ENCODE results near the gene FHOD3. TPM values are rescaled to one million over a fixed set of nuclear protein-coding genes. Genes with fewer than 3 reads are reported as not detected.

The FHOD3 gene
- total RNA-seq, 1 donor: not detected

DNA sequence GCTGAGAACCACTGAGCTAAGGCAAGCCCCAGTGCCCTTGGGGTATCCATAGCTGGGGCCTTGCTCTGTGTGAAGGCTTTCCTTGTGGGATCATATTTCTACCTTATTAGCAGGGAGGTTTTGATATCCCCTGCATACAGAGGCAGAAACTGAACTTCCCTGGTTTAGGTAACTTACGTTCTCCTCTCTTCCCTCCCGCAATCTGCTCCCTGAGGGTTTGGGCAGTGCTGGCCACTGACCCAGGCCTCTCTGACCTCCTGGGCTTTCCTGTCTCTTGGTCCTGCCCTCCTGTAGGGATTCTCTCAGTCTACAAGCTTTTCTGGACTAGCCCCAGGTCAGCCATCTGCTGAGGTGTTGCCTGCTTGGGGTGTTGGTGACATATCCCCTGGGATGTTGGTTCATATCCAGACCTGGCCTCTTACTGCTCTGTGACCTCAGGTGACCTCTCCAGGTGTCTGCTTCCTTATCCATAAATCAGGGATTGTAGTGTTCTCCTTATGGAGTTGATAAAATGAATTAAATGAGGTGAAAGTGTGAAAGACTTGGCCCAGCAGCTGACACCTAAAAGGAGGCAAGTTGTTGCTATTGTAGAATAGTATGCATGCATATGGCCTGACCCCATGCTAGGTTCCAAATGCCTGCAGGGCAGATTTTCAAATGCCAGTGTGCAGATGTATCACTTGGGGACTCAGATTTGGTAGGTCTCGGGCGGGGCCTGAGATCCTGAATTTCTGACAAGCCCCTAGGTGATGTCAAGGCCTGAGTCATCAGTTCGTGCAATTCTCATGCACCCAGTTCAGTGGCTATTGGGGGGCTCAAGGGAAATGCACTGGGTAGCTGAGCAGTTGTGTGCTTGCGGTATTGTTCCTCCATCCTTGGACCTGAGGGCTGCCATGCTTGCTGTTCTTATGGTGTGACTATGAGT, 106.6 kb downstream of the FHOD3 start:
- DNase-seq (ENCODE audit: low read depth in 2 of 3, low spot score in 2 of 3): no peak

DNA sequence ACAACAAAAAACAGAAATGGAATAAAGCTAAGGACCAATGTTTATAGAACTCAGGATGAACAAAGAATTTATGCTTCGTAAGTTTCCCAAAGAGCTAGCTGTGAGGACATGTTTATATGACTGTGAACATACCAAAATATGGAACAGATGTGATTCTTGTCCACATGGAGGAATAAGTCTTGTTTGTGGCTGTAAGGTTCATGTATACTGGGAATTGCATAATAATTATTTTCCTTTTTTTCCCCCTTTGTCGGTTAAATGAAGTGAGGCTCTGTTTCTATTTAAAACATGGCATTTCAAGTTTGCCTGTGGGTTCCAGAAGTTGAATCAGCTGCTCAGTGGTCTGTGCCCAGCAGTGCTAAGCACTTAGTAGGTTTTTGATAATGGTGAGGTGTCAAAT, 108.1 kb downstream of the FHOD3 start:
- no peak for DNase-seq (ENCODE audit: low read depth in 2 of 3, low spot score in 2 of 3)

DNA sequence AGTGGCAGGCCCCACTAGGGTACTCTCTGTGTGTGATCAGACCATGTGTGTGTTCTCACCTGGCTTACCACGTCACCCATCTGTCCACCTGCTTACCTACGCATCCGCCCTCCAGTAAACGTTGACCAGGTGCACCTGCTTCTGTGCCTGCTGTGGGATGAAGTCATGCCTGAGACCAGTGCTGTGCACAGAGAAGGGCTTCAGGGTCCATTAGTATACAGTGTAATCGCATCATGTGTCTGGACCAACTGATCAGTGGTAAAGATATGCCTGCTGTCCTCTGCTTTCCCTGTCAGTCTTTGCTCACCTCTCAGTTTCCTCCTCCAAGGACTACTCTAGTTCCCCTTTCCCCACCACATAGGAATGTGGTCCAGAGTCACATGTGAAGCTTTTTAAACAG, 109.3 kb downstream of the FHOD3 start:
- DNase-seq (ENCODE audit: low read depth in 2 of 3, low spot score in 2 of 3): no peak

DNA sequence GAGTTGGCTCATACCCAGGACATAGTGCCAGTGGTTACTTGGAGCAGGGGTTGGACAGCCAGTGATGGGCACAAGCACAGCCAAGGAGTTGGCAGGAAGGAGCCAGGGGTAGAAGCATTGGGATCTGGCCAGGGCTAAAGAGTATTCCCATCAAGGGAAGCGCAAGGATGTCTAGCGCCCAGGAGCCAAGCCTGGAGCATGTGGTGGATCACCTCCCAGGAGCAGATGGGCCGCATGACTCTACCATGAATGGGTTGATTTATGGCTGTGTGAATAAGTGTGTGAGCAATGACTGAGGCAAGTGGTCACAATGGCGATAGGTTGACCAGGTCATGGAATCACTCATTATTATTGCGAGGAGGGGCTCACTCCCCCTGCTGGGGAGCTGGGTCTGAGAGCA, 111.1 kb downstream of the FHOD3 start:
- no peak for DNase-seq (ENCODE audit: low read depth in 2 of 3, low spot score in 2 of 3)

DNA sequence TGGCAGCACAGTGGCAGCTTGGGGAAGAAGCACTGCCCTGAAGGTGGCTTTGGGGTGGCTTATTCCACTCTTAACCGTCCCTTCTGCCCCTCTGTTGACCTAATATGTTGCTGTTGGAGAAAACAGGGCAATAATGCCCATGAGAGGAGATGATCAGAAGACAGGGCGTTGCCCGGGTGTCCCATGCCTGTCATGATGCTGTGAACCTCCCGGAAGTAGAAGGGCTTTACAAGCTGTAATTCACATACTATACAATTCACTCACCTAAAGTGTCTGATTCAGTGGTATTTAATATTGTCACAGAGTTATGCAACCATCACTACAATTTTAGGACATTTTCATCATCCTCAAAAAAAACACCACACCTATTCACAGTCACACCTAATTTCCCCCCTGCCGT, 112.3 kb downstream of the FHOD3 start:
- DNase-seq (ENCODE audit: low read depth in 2 of 3, low spot score in 2 of 3): no peak

DNA sequence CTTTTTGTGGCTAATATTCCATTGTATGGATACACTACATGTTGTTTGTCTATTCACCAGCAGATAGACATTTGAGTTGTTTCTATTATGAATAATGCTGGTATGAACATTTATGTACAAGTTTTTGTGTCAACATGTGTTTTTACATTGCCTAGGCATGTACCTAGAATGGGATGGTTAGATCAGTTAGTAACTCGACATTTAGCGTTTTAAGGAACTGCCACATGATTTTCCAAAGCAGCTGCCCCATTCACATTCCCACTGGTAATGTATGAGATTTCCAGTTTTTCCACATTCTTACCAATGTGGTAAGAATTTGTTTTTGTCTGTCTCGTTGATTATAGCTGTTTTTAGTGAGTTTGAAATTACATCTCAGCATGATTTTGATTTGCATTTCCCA, 112.8 kb downstream of the FHOD3 start:
- no peak for DNase-seq (ENCODE audit: low read depth in 2 of 3, low spot score in 2 of 3)

DNA sequence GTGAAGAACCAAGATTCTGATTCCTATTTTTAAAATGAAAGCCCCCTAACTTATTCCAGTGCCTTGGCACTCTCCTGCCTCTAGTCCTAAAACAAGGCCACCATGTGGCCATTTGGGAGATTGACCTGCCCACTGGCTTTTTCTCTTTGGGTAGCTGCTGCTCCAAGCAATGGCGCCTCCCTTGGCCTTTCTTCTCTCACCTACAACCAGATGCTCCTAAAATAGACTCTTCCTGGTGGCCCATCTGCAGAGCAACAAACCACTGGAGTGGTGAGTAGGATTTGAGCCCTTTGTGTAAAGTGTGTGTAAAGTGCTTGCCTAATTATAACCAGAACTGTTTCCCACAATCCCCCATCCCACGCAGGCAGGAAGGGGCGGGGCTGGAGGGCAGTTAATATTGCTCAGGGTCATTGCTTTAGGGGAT, 114.2 kb downstream of the FHOD3 start:
- peak in 1 of 3 donors; percentile 16 for DNase-seq (ENCODE audit: low read depth in 2 of 3, low spot score in 2 of 3)

DNA sequence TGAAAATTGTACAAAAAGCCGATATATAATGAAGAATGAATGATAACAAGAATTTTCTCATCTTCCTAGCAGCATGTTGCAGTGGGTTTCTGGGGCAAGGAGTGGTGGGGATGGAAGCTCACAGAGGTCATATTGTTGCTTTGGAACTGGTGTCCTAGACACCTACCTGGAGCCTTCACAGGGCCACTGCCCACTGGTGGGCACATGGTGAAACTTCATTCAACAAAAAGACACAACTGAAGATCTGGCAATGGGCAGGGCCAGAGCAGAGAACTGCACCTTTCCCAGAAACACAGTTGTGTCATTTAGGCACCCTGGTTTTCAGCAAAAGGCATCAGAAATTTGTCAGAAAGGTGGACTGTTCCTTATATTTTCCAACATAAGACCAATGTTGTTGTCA, 115.3 kb downstream of the FHOD3 start:
- peak in 1 of 3 donors; percentile 28 for DNase-seq (ENCODE audit: low read depth in 2 of 3, low spot score in 2 of 3)

DNA sequence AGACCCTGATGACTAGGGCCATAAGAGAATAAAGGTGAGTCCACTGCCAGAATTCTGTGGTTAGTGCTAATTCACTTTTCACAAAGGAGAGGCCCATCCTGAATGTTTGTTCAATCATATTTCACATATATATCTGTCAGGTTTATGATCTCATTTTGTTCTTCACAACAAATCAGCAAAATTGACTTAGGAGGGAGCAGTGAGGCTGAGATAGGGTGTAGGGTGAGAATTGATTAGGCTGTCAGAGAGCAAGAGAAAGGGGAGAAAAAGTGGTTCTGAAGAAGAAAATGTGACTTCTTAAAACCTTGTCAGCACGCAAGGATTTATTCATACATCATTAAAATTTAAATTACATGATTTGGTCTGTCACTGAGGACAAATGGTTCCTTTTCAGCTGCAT, 117.7 kb downstream of the FHOD3 start:
- no peak for DNase-seq (ENCODE audit: low read depth in 2 of 3, low spot score in 2 of 3)

DNA sequence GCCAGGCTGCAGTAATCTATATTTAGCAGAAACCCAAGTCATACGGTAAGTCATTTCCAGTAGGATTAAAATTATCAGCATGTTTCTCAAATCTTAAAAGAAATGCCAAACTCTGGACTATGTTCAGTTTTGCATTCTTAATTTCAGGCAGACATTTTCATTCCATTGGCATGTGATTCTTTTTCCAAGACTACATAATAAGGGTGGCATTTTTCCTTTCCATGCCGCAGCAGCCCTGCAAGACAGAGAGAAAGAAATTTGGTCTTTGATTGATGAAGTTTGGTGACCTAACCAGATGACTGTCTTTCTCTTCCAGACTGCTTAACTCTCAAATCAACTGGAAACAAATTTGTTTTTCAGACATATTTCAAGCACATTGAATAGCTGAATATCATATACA, 118.1 kb downstream of the FHOD3 start:
- no peak for DNase-seq (ENCODE audit: low read depth in 2 of 3, low spot score in 2 of 3)

DNA sequence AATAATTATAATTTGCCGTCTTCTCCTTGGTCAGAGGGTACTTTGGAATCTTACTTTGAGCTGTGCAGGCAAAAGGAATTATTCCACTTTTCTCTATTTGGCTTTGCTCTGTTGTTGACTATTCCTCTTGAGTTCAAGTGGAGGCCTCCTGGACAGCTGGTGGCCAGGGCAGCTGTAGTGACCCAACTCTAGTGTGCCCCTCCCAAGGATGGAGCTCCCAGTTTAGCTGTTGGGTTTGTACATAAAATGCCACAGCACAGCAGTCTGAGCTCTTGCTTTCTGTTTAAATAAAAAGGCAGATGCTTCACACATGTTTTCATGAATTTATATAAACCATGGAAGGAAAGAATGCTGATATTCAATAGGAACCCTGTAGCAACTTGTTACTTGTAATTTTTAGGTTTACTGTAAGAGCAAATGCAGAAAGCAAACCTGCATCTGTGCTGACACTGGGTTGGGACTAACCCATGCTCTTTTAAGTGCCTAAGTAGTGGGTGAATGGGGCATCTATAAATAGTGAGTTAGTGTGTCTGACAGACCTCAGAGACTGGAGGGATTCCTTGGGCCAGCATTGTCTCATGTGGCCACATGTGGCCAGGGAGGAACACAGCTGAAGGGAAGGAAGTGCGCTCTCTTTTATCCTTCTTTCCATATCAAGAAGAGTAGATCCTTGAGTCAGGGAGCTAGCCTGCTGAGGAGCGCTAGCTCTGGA, 121.8 kb downstream of the FHOD3 start:
- DNase-seq (ENCODE audit: low read depth in 2 of 3, low spot score in 2 of 3): no peak

DNA sequence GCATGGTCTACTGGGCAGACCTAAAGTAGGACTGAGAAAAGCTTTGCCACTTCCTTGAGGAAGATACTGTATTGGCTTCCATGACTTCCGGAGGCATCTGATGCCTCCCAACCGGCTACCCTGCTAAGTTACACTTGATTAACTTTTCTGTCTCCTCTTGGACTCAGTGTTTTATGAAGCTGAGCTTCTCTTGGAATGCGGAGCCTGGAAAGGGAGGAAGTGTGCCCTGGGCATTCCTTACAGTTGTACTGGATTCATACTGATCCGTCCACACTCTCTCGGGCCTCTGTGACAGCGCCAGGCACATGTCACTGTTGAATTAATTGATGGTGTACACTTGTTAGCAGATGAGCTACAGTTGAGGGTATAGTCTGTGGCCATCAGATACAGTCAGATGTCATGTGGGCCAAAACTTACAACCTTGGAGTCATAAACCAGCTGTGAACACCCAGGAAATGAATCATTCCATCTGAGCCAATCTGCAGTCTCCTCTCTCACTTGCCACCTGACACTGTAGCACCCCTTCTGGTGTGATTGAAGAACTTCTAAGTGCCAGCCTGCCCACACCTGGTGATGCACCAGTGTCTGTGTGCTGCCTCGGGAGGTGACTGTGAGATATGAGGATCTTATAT, 122.5 kb downstream of the FHOD3 start:
- DNase-seq (ENCODE audit: low read depth in 2 of 3, low spot score in 2 of 3): no peak

DNA sequence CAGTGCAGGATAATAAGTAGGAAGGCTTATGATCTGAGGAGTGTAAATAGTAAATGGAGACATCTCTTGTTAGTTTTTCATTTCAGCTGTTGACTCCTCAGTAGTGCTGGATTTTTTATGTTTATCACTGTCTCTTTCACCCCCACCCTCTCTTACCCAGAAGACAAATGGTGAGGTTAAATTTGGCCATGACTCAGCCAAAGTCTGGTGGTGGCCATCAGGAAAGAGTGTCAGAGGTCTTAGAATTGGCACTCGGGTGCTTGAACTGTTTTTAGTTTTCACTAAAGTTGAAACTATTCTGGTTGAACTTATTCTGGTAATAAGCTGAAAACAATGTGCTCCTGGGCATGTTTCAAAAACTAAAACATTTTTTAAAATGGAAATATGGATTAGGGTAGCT, 123.3 kb downstream of the FHOD3 start:
- peak in 1 of 3 donors; percentile 9 for DNase-seq (ENCODE audit: low read depth in 2 of 3, low spot score in 2 of 3)

DNA sequence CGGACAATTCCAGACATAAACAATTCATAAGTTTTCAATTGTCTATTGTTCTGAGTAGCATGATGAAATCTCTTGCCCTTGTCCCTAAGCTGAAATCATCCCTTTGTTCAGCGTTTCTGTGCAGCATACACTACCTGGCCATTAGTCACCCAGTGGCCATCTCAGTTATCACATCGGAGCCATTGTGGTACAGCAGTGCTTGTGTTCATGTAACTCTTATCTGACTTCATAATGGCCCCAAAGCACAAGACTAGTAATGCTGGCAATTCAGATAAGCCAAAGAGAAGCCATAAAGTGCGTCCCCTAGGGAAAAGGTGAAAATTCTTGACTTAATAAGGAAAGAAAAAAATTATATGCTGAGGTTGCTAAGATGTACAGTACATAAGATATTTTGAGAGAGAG, 127.2 kb downstream of the FHOD3 start:
- no peak for DNase-seq (ENCODE audit: low read depth in 2 of 3, low spot score in 2 of 3)

DNA sequence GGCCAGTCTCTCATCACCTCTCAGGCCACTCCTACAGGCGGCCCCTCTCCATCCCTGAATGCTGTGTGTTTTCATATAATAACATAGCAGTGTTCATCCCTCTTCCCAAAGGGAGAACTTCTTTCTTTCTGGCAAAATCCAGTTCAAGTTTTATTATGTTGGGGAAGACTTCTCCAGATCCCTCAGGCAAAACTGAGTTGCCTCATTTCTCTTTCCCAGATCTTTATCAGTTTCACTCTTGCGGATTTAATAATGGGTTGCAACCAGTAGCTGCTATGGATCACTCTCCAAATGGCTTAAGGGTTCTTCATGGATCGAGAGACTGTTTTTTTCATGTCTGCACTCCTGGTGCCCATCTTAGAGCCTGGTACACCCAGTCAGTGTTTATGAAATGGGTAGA, 129.9 kb downstream of the FHOD3 start:
- DNase-seq (ENCODE audit: low read depth in 2 of 3, low spot score in 2 of 3): no peak

DNA sequence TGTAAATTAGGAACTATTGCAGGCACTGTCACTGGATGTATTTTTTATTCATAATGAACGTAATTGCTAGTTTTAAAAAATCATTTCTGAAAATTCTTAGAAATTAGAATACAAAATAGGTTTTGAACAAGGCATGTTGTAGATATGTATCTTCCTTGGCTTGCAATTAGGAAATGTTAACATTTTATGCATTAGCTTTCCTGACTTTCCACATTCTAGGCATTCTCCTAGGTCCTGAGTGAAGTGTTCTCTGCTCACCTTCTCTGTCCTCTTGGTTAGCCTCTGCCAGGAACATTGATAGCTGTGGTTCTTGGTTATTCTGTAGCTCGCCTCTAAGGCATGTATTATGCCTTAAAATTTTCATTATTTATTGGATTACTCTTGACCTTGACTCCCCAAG, 130.3 kb downstream of the FHOD3 start:
- no peak for DNase-seq (ENCODE audit: low read depth in 2 of 3, low spot score in 2 of 3)

DNA sequence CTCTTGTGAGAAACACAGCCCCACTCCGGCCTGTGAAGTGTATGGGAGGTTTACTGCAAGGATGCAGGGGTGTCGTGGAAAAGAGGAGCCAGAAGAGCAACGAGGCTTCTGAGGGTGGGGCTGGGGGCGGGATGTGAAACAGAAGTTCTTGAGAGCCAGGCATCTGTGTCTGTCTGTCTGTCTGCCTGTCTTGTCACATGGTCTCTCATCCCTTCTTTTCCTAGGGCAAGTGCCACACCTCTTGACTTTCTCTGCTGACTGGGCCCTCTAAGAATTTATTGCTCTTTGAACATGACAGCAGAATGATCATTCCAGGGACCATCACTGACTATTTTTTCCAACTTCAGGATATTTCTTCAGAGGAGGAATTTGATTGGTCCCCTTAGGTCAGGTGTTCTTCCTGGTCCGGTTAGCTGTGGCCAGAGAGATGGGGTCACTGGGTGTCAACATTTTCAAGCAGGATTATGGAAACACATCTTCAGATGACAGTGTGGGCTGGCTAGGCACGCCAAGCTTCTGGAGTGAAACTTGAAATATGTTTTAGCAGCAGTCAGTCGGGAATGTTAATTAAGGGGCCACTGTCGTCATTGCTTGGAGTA, 131.0 kb downstream of the FHOD3 start:
- DNase-seq (ENCODE audit: low read depth in 2 of 3, low spot score in 2 of 3): no peak

DNA sequence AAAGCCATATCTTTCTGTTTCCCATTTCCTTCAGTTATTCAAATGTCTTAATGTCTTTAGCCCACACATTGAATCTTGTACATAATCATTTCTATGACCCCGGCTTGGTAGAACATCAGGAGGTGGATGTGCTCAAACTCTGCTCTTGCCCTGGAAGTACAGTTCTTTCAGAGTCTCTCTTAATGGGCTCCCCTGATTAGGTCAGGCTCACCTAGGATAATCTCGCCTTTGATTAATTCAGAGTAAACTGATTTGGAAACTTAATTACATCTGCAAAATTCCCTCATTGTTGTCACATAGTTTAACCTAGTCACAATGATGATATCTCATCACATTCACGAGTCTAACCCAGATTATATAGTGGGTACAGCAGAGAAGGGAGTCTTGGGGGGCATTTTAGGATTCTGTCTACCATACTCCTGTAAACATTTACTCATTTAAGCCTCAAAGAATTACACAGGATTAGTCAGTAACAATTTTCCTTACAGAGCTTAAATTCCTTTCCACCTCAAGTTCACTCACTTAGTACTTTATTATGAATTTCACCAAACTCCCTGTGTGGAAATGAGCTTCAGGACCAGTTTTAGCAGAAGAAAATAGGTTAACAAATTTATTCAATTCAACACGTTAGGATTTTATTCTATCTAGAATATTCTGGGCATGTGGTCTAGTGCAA, 135.5 kb downstream of the FHOD3 start:
- DNase-seq (ENCODE audit: low read depth in 2 of 3, low spot score in 2 of 3): no peak

DNA sequence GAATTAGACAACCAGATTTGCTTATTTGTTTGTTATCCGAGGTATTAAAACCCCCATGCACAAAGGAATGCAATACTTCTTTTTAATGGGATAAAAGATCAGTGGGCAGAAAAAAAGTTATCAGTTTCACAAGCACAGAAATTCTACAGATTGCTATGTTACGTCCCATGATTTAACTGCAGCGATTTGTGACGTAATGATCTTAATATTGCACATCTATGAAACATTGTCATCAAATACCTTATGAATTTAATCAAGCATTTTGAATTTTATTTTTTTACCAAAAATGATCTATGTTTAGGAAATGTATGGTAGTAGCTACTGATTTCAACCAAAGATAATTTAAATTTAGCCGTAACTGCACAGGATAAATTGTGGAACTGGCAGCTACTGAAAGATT, 138.9 kb downstream of the FHOD3 start:
- no peak for DNase-seq (ENCODE audit: low read depth in 2 of 3, low spot score in 2 of 3)

DNA sequence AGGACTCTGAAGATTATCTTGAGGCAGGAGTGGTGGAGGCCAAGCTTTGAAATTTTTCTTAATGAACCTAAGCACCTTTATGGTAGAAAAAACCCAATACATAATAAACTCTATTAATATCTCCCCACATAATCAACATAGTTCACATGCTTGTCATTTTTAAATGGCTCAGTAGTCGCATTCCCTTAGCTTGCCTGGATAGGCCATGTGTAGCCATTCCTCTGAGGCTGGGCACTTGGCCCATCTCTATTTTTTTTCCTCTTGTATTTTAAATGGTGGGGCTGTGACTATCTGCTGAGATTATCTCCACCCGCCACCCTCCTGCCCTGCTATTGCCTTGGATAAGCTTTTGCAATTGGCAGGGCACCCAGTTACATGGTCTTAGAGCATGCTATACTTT, 143.1 kb downstream of the FHOD3 start:
- no peak for DNase-seq (ENCODE audit: low read depth in 2 of 3, low spot score in 2 of 3)

Data from hematopoietic multipotent progenitor cell (in vitro differentiated cells).